ENCODE data around the gene TLR7.

- TF ChIP-seq, protein P1, sequence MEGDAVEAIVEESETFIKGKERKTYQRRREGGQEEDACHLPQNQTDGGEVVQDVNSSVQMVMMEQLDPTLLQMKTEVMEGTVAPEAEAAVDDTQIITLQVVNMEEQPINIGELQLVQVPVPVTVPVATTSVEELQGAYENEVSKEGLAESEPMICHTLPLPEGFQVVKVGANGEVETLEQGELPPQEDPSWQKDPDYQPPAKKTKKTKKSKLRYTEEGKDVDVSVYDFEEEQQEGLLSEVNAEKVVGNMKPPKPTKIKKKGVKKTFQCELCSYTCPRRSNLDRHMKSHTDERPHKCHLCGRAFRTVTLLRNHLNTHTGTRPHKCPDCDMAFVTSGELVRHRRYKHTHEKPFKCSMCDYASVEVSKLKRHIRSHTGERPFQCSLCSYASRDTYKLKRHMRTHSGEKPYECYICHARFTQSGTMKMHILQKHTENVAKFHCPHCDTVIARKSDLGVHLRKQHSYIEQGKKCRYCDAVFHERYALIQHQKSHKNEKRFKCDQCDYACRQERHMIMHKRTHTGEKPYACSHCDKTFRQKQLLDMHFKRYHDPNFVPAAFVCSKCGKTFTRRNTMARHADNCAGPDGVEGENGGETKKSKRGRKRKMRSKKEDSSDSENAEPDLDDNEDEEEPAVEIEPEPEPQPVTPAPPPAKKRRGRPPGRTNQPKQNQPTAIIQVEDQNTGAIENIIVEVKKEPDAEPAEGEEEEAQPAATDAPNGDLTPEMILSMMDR (IDR thresholded peaks at IDR 0.05), result no peak
- TF ChIP-seq ESRRA (IDR thresholded peaks at IDR 0.05; ENCODE audit: borderline replicate concordance, low read length) (no peak), EP300 (IDR thresholded peaks at IDR 0.05) (no peak), BHLHE40 (IDR thresholded peaks at IDR 0.05; ENCODE audit: low read depth, low read length) (no peak), REST (IDR thresholded peaks at IDR 0.05) (no peak), PHF8 (IDR thresholded peaks at IDR 0.05; ENCODE audit: borderline replicate concordance, low read depth) (no peak), POLR2A (IDR thresholded peaks at IDR 0.05; ENCODE audit: low read length) (no peak)
These were observed 55.2 kb downstream of the TLR7 start for GRCh38 chrX:12921886-12922598.

Data from A549 (cell line).